Peyer's patch (tissue), 4 donors: ENCODE results near the gene TNNC1. TPM values are rescaled to one million over a fixed set of nuclear protein-coding genes. Genes with fewer than 3 reads are reported as not detected.

Source experiments
- DNase-seq, 3 donors: peaks; one replicate each; pipeline ENCODE4 v3.0.0-alpha.2; 2017 to 2019
- H3K27ac ChIP-seq, 4 donors: fragments of 200-600 bp; sonication (generic); one replicate each; pipeline ENCODE4 v1.5.1; 2016 to 2019
- H3K27me3 ChIP-seq, 2 donors: fragments of 200-600 bp; sonication (generic); one replicate each; pipeline ENCODE4 v1.5.1; 2019
- H3K36me3 ChIP-seq, 3 donors: fragments of 200-600 bp; sonication (generic); one replicate each; pipeline ENCODE4 v1.5.1; 2016 to 2019
- H3K4me1 ChIP-seq, 4 donors: fragments of 200-600 bp; sonication (generic); one replicate each; pipeline ENCODE4 v1.5.1; 2016 to 2019
- H3K4me3 ChIP-seq, 4 donors: fragments of 200-600 bp; sonication (generic); 1 replicate in 3 of 4; 2 replicates in 1 of 4; pipeline ENCODE4 v1.5.1; 2016 to 2019; ENCODE audit warnings: mild to moderate bottlenecking in 1 of 4
- H3K9me3 ChIP-seq, 4 donors: fragments of 200-600 bp; sonication (generic); one replicate each; pipeline ENCODE4 v1.5.1; 2016 to 2019; ENCODE audit warnings: mild to moderate bottlenecking in 1 of 4
- CTCF ChIP-seq, 6 experiments: fragments of 450-650 bp in 4 of 6; fragments of 200-600 bp in 2 of 6; sonication (generic) in 1 of 6; IDR thresholded peaks; one replicate each; pipeline ENCODE4 v1.5.1; 2017 to 2019; ENCODE audit warnings: antibody characterized with exemption in 6 of 6, mild to moderate bottlenecking in 3 of 6, moderate library complexity in 1 of 6
- POLR2A ChIP-seq, 2 donors: fragments of 450-650 bp; IDR thresholded peaks; one replicate each; pipeline ENCODE4 v1.5.1; 2017; ENCODE audit warnings: antibody characterized with exemption in 2 of 2, mild to moderate bottlenecking in 2 of 2, moderate library complexity in 2 of 2
- total RNA-seq, 4 donors: library from RNA; depleted of rRNA; stranded (reverse); fragments of >200 nt; gene quantifications; one replicate each; pipeline ENCODE4 v1.1.0, GENCODE V29; 2016

The TNNC1 gene
- total RNA-seq, 4 donors from 2014 or later = not detected

- no peak overlapping the region for H3K27ac ChIP-seq
- no peaks in the 10 kb centered on the region for H3K27me3 ChIP-seq
- DNase-seq = peak in 1 of 3 donors; percentile 31
- H3K4me1 ChIP-seq = peaks cover 0 to 8% (median 0%) of the 10 kb centered on the region in 4 donors
- no peaks in the 10 kb centered on the region for H3K9me3 ChIP-seq
- H3K36me3 ChIP-seq = peaks cover 0 to 73% (median 0%) of the 10 kb centered on the region in 3 donors
- TF ChIP-seq CTCF (IDR thresholded peaks at IDR 0.05) = no peak
- TF ChIP-seq POLR2A (IDR thresholded peaks at IDR 0.05) = no peak
- no peak overlapping the region for H3K4me3 ChIP-seq
Measured at GRCh38 chr3:52402101-52402521, 51.7 kb downstream of the TNNC1 start.

GRCh38 chr3:52401551-52401950 lies 52.3 kb downstream of the TNNC1 start:
- Histone ChIP-seq H3K9me3 (no peaks in the 10 kb centered on the region), H3K27me3 (no peaks in the 10 kb centered on the region), H3K4me1 (peaks cover 0 to 3% (median 0%) of the 10 kb centered on the region in 4 donors), H3K27ac (no peak overlapping the region), H3K36me3 (peaks cover 0 to 68% (median 0%) of the 10 kb centered on the region in 3 donors), H3K4me3 (no peak overlapping the region)
- DNase-seq = peak in 1 of 3 donors; percentile 24
- TF ChIP-seq CTCF (IDR thresholded peaks at IDR 0.05) = no peak
- no peak for TF ChIP-seq POLR2A (IDR thresholded peaks at IDR 0.05)

Other genes with a start within 250 kb of the TNNC1 start
- 1 to 10 TPM in 1 of 4 donors, under 1 TPM in 1, not detected in 2; 0.27 to 1.7 TPM for gene TLR9, start 228.4 kb downstream of the TNNC1 start, total RNA-seq
- gene TWF2, start 214.9 kb downstream of the TNNC1 start, total RNA-seq = 10 to 100 TPM; 46.2 to 68.8 (median 59.3) TPM
- 10 to 100 TPM in 1 of 4 donors, 1 to 10 TPM in 3; 4.0 to 32.2 (median 6.7) TPM for gene PPM1M, start 208.3 kb downstream of the TNNC1 start, total RNA-seq
- gene WDR82, start 175.4 kb downstream of the TNNC1 start, total RNA-seq = 10 to 100 TPM; 29.7 to 44.0 (median 38.3) TPM
- gene GLYCTK, start 166.2 kb downstream of the TNNC1 start, total RNA-seq = 100 to 1,000 TPM in 3 of 4 donors, 10 to 100 TPM in 1; 89.1 to 274 (median 224) TPM
- 100 to 1,000 TPM in 1 of 4 donors, 10 to 100 TPM in 3; 19.3 to 103 (median 64.2) TPM for gene DNAH1, start 137.7 kb downstream of the TNNC1 start, total RNA-seq
- 10 to 100 TPM; 49.9 to 94.4 (median 77.0) TPM for gene BAP1, start 44.0 kb downstream of the TNNC1 start, total RNA-seq
- gene PHF7, start 43.4 kb downstream of the TNNC1 start, total RNA-seq = 10 to 100 TPM; 12.4 to 34.6 (median 17.4) TPM
- 10 to 100 TPM; 18.8 to 24.8 (median 22.0) TPM for gene SEMA3G, start 8.9 kb downstream of the TNNC1 start, total RNA-seq
- 100 to 1,000 TPM in 3 of 4 donors, 10 to 100 TPM in 1; 65.7 to 150 (median 128) TPM for gene NISCH, start 1.6 kb upstream of the TNNC1 start, total RNA-seq
- gene STAB1, start 41.3 kb upstream of the TNNC1 start, total RNA-seq = 10 to 100 TPM; 27.0 to 98.2 (median 67.2) TPM
- 10 to 100 TPM in 3 of 4 donors, 1 to 10 TPM in 1; 5.1 to 17.3 (median 14.7) TPM for gene NT5DC2, start 79.8 kb upstream of the TNNC1 start, total RNA-seq
- 1 to 10 TPM; 1.7 to 7.7 (median 4.1) TPM for gene UQCC5, start 82.6 kb upstream of the TNNC1 start, total RNA-seq
- gene PBRM1, start 231.9 kb upstream of the TNNC1 start, total RNA-seq = 100 to 1,000 TPM in 1 of 4 donors, 10 to 100 TPM in 3; 68.1 to 120 (median 82.1) TPM
- gene GNL3, start 232.0 kb upstream of the TNNC1 start, total RNA-seq = 100 to 1,000 TPM in 1 of 4 donors, 10 to 100 TPM in 3; 21.5 to 249 (median 48.6) TPM